Measurements from ENCODE around the gene NEMP1.

Gene NEMP1

GRCh38 chr12:57005980-57006808 lies 72.4 kb downstream of the NEMP1 start, which contains the start of gene ZBTB39:
Gene ZBTB39, minus strand, starts transcription at chr12:57006546. Its CDS starts 1,629 bp downstream, at chr12:57004917.
- peaks cover 53% of the 10 kb centered on the region for H3K4me1 Mint-ChIP-seq
- H3K9me3 Mint-ChIP-seq, result no peaks in the 10 kb centered on the region
- peaks cover 37% of the 10 kb centered on the region for H3K36me3 Mint-ChIP-seq (ENCODE audit: low read depth)
- H3K4me3 Mint-ChIP-seq, result peak within 1 kb of the TSS; percentile 94 to 97 (median 97)
- peak within 1 kb of the TSS; percentile 85 to 95 (median 86) for H3K27ac Mint-ChIP-seq
- peak; percentile 24 to 59 (median 52) for TF ChIP-seq CTCF (IDR thresholded peaks at IDR 0.05; ENCODE audit: unreplicated experiment in 3 of 3)
- peaks cover 4% of the 10 kb centered on the region for H3K27me3 Mint-ChIP-seq (ENCODE audit: low read depth)
